Measurements from ENCODE around the gene PRTN3. TPM values are rescaled to one million over a fixed set of nuclear protein-coding genes. Genes with fewer than 3 reads are reported as not detected.

PRTN3 gene
- total RNA-seq, 1 experiment from 2014 or later, result not detected

GRCh38 chr19:896999-897398, 56.2 kb downstream of the PRTN3 start:
- DNase-seq (ENCODE audit: unreplicated experiment), result no peak
- TF ChIP-seq CTCF (IDR thresholded peaks at IDR 0.05; ENCODE audit: unreplicated experiment), result no peak
- H3K4me1 Mint-ChIP-seq (ENCODE audit: insufficient read depth, unreplicated experiment), result peaks cover 7% of the 10 kb centered on the region
- H3K9me3 Mint-ChIP-seq (ENCODE audit: unreplicated experiment), result no peaks in the 10 kb centered on the region
- H3K27me3 Mint-ChIP-seq (ENCODE audit: insufficient read depth, unreplicated experiment), result no peaks in the 10 kb centered on the region
- H3K4me3 Mint-ChIP-seq (ENCODE audit: unreplicated experiment), result no peak overlapping the region
- intact Hi-C loops (cut with micrococcal nuclease), result no loop called here
- H3K36me3 Mint-ChIP-seq (ENCODE audit: insufficient read depth, unreplicated experiment), result peaks cover 33% of the 10 kb centered on the region
- no peak overlapping the region for H3K27ac Mint-ChIP-seq (ENCODE audit: low read depth, unreplicated experiment)
- ChIA-PET POLR2A (interaction anchor here (0.6 kb wide), 1 partner anchor 18 kb away, joined by 3 read pairs; no protein-coding TSS in a partner anchor), CTCF (interaction anchor here (0.6 kb wide), 1 partner anchor 90 kb away, joined by 3 read pairs; no protein-coding TSS in a partner anchor)
- BruUV-seq (replicated peaks), result no TSS peak

- Mint-ChIP-seq H3K36me3 (ENCODE audit: insufficient read depth, unreplicated experiment) (peaks cover 33% of the 10 kb centered on the region), H3K27ac (ENCODE audit: low read depth, unreplicated experiment) (no peak overlapping the region), H3K4me3 (ENCODE audit: unreplicated experiment) (no peak overlapping the region), H3K9me3 (ENCODE audit: unreplicated experiment) (no peaks in the 10 kb centered on the region), H3K4me1 (ENCODE audit: insufficient read depth, unreplicated experiment) (peaks cover 7% of the 10 kb centered on the region), H3K27me3 (ENCODE audit: insufficient read depth, unreplicated experiment) (no peaks in the 10 kb centered on the region)
- POLR2A ChIA-PET, result interaction anchor here (0.6 kb wide), 1 partner anchor 18 kb away, joined by 3 read pairs; no protein-coding TSS in a partner anchor
- BruUV-seq (replicated peaks), result no TSS peak
- CTCF ChIA-PET, result interaction anchor here (0.6 to 1.1 kb wide), 2 partner anchors 91 to 128 kb away, joined by 3 read pairs; no protein-coding TSS in a partner anchor
- TF ChIP-seq CTCF (IDR thresholded peaks at IDR 0.05; ENCODE audit: unreplicated experiment), result peak; percentile 27
- DNase-seq (ENCODE audit: unreplicated experiment), result no peak
- intact Hi-C loops (cut with micrococcal nuclease), result no loop called here
Measured at GRCh38 chr19:897442-898039, 56.7 kb downstream of the PRTN3 start.

Small RNAs within 50 kb of the gene (microRNA-seq; reads per million reads assigned to microRNA genes)
- gene MIR3187, result 33.2 reads per million, percentile 65 among the genes with 10 or more reads in this experiment
- gene MIR4745, result 5.7 reads per million, percentile 38 among the genes with 10 or more reads in this experiment

Other genes with a start within 250 kb of the PRTN3 start
- gene POLRMT, start 207.5 kb upstream of the PRTN3 start, total RNA-seq (2022), result 36.9 and 40.9 TPM in 2 replicates
- not detected in 2 replicates for gene FGF22, start 201.1 kb upstream of the PRTN3 start, total RNA-seq (2022)
- gene RNF126, start 177.8 kb upstream of the PRTN3 start, total RNA-seq (2022), result 53.9 and 68.0 TPM in 2 replicates
- gene FSTL3, start 164.6 kb upstream of the PRTN3 start, total RNA-seq (2022), result 172 and 183 TPM in 2 replicates
- gene PRSS57, start 145.5 kb upstream of the PRTN3 start, total RNA-seq (2022), result not detected in 2 replicates
- 0.44 TPM in 1 of 2 replicates, not detected in the other for gene PALM, start 132.1 kb upstream of the PRTN3 start, total RNA-seq (2022)
- gene MISP, start 89.9 kb upstream of the PRTN3 start, total RNA-seq (2022), result 33.7 and 35.0 TPM in 2 replicates
- 348 and 431 TPM in 2 replicates for gene PTBP1, start 43.5 kb upstream of the PRTN3 start, total RNA-seq (2022)
- gene PLPPR3, start 19.0 kb upstream of the PRTN3 start, total RNA-seq (2022), result not detected in 2 replicates
- gene AZU1, start 13.2 kb upstream of the PRTN3 start, total RNA-seq (2022), result not detected in 2 replicates
- gene ELANE, start 11.3 kb downstream of the PRTN3 start, total RNA-seq (2022), result not detected in 2 replicates
- gene CFD, start 18.7 kb downstream of the PRTN3 start, total RNA-seq (2022), result 0.88 and 1.1 TPM in 2 replicates
- gene MED16, start 52.2 kb downstream of the PRTN3 start, total RNA-seq (2022), result 52.7 and 61.0 TPM in 2 replicates
- gene RNU6-9, start 52.5 kb downstream of the PRTN3 start, total RNA-seq (2022), result not detected in 2 replicates
- gene R3HDM4, start 72.2 kb downstream of the PRTN3 start, total RNA-seq (2022), result 65.7 and 73.6 TPM in 2 replicates
- gene KISS1R, start 76.3 kb downstream of the PRTN3 start, total RNA-seq (2022), result not detected in 2 replicates
- 10.2 and 13.1 TPM in 2 replicates for gene ARID3A, start 85.0 kb downstream of the PRTN3 start, total RNA-seq (2022)
- gene WDR18, start 143.3 kb downstream of the PRTN3 start, total RNA-seq (2022), result 81.9 and 96.7 TPM in 2 replicates
- gene GRIN3B, start 159.4 kb downstream of the PRTN3 start, total RNA-seq (2022), result not detected in 2 replicates
- gene TMEM259, start 180.1 kb downstream of the PRTN3 start, total RNA-seq (2022), result 130 and 146 TPM in 2 replicates
- not detected in 2 replicates for gene RNU6-2, start 180.5 kb downstream of the PRTN3 start, total RNA-seq (2022)
- 112 and 166 TPM in 2 replicates for gene CNN2, start 185.6 kb downstream of the PRTN3 start, total RNA-seq (2022)
- 10.3 and 18.2 TPM in 2 replicates for gene ABCA7, start 199.1 kb downstream of the PRTN3 start, total RNA-seq (2022)
- 11.9 and 15.3 TPM in 2 replicates for gene ARHGAP45, start 226.2 kb downstream of the PRTN3 start, total RNA-seq (2022)